ENCODE measurements around the gene CNKSR2.
"Not testable (repeated sequence)": the region's sequence is repeated elsewhere in the genome, so short reads cannot be mapped to it uniquely, and the experiment has no call there.

The CNKSR2 gene

GRCh38 chrX:21440911-21441310 is 66.7 kb downstream of the CNKSR2 start:
- DNase-seq (ENCODE audit: low read depth) = no peak

GRCh38 chrX:21457718-21458117 is 83.5 kb downstream of the CNKSR2 start:
- DNase-seq (ENCODE audit: low read depth) = no peak

- no peak for DNase-seq (ENCODE audit: low read depth)
Measured at GRCh38 chrX:21469071-21469470, 94.9 kb downstream of the CNKSR2 start.

- DNase-seq (ENCODE audit: low read depth) = no peak
Measured at GRCh38 chrX:21476909-21477308, 102.7 kb downstream of the CNKSR2 start.

- DNase-seq (ENCODE audit: low read depth) = no peak
Measured at GRCh38 chrX:21479695-21480270, 105.6 kb downstream of the CNKSR2 start.

- DNase-seq (ENCODE audit: low read depth) = no peak
Measured at GRCh38 chrX:21481761-21482160, 107.5 kb downstream of the CNKSR2 start.

GRCh38 chrX:21484051-21484450 is 109.8 kb downstream of the CNKSR2 start:
- not testable (repeated sequence) for DNase-seq (ENCODE audit: low read depth)

GRCh38 chrX:21487832-21488231 is 113.6 kb downstream of the CNKSR2 start:
- DNase-seq (ENCODE audit: low read depth) = no peak

GRCh38 chrX:21490341-21490740 is 116.1 kb downstream of the CNKSR2 start:
- no peak for DNase-seq (ENCODE audit: low read depth)

GRCh38 chrX:21493226-21493830 is 119.1 kb downstream of the CNKSR2 start:
- DNase-seq (ENCODE audit: low read depth) = no peak

GRCh38 chrX:21503593-21503992 is 129.4 kb downstream of the CNKSR2 start:
- DNase-seq (ENCODE audit: low read depth) = no peak

GRCh38 chrX:21509912-21510311 is 135.7 kb downstream of the CNKSR2 start:
- DNase-seq (ENCODE audit: low read depth) = no peak

- no peak for DNase-seq (ENCODE audit: low read depth)
Measured at GRCh38 chrX:21524008-21524407, 149.8 kb downstream of the CNKSR2 start.

GRCh38 chrX:21528076-21528475 is 153.9 kb downstream of the CNKSR2 start:
- DNase-seq (ENCODE audit: low read depth) = no peak

- no peak for DNase-seq (ENCODE audit: low read depth)
Measured at GRCh38 chrX:21529771-21530170, 155.6 kb downstream of the CNKSR2 start.

GRCh38 chrX:21544642-21545041 is 170.4 kb downstream of the CNKSR2 start:
- not testable (repeated sequence) for DNase-seq (ENCODE audit: low read depth)

- no peak for DNase-seq (ENCODE audit: low read depth)
Measured at GRCh38 chrX:21559417-21559816, 185.2 kb downstream of the CNKSR2 start.

- DNase-seq (ENCODE audit: low read depth) = no peak
Measured at GRCh38 chrX:21565025-21565424, 190.8 kb downstream of the CNKSR2 start.

GRCh38 chrX:21574793-21575192 is 200.6 kb downstream of the CNKSR2 start:
- DNase-seq (ENCODE audit: low read depth) = no peak

GRCh38 chrX:21581479-21581878 is 207.3 kb downstream of the CNKSR2 start:
- DNase-seq (ENCODE audit: low read depth) = no peak

GRCh38 chrX:21586001-21586400 is 211.8 kb downstream of the CNKSR2 start:
- no peak for DNase-seq (ENCODE audit: low read depth)

- no peak for DNase-seq (ENCODE audit: low read depth)
Measured at GRCh38 chrX:21590012-21590776, 216.0 kb downstream of the CNKSR2 start.

- no peak for DNase-seq (ENCODE audit: low read depth)
Measured at GRCh38 chrX:21606002-21606401, 231.8 kb downstream of the CNKSR2 start.

All from T follicular helper cell (primary cell).